ENCODE measurements around the gene IRX5. TPM values are rescaled to one million over a fixed set of nuclear protein-coding genes. Genes with fewer than 3 reads are reported as not detected.

Gene IRX5
- total and polyA plus RNA-seq, 2 of the 4 experiments (the other 2 are of a cell fraction) = not detected

DNA sequence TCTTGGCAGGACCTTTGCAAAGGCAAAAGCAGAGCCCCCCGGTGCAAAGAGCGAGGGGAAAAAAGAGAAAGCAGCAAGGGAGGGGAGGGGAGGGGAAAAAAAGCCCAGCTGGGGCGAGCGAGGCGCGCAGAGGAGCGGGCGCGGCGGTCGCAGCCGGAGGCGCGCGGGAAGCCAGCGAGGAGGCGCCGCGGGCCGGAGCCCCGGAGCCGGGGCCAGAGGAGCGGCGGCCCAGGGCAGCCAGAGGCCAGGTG lies 129 bp downstream of the IRX5 start:
- no peak for DNase-seq
- no peak overlapping the region for H3K18ac ChIP-seq (ENCODE audit: low read depth, low read length)
- H3K9me3 ChIP-seq (ENCODE audit: control insufficient read depth, insufficient read depth, low read length) = peaks cover 11% of the 10 kb centered on the region; the same call in 1 of the 2 replicates
- WGBS, 2 experiments (ENCODE audit: extremely low coverage in 2 of 2, insufficient read length in 1 of 2) = 0% methylated on average over 2 of the region's 24 CpGs; no CpG with 5 or more reads in 1 of the 2 experiments
- H3K27ac ChIP-seq (ENCODE audit: insufficient read depth, low read length) = no peak overlapping the region
- no peak overlapping the region for H3K56ac ChIP-seq (ENCODE audit: extremely low read depth, insufficient read depth, low read length)
- no peaks in the 10 kb centered on the region for H4K20me1 ChIP-seq (ENCODE audit: insufficient read depth, low read length)
- CTCF ChIA-PET = interaction anchor here (0.6 kb wide), 1 partner anchor 60 kb away, joined by 3 read pairs; no protein-coding TSS in a partner anchor
- H2AK9ac ChIP-seq (replicated peaks; ENCODE audit: low read depth, low read length, poor library complexity) = no peak overlapping the region
- no peak overlapping the region for H3K14ac ChIP-seq (replicated peaks; ENCODE audit: low read depth, low read length)
- no TSS peak for BruUV-seq (replicated peaks)
- no peak overlapping the region for H3K4ac ChIP-seq (ENCODE audit: low read depth, low read length)
- peak overlapping the region; percentile 64 for H3K4me2 ChIP-seq (ENCODE audit: low read depth, low read length)
- H4K5ac ChIP-seq (ENCODE audit: low read depth, low read length) = no peak overlapping the region
- no peaks in the 10 kb centered on the region for H3K4me1 ChIP-seq (ENCODE audit: control insufficient read depth, insufficient read depth, low read length)
- no peak overlapping the region for H3K23ac ChIP-seq (ENCODE audit: low read depth, low read length)
- in situ Hi-C loops (cut with MboI; ENCODE audit: low sequenced_read_pairs) = loop anchor here (25.0 kb wide), 3 partner anchors 643 to 1168 kb away; partner anchors contain the start of gene IRX3
- no peak overlapping the region for H2AK5ac ChIP-seq (ENCODE audit: low read depth, low read length)
- no peaks in the 10 kb centered on the region for H3K79me1 ChIP-seq (ENCODE audit: low read depth in 1 of 2, low read length in 2 of 2)
- H3K4me3 ChIP-seq (ENCODE audit: insufficient read depth, low read depth, low read length) = peak overlapping the region; percentile 61
- H3K9me1 ChIP-seq (ENCODE audit: insufficient read depth, low read length) = no peaks in the 10 kb centered on the region
- TF ChIP-seq MAFK (IDR thresholded peaks at IDR 0.05; ENCODE audit: low read depth, low read length) (no peak), BHLHE40 (IDR thresholded peaks at IDR 0.05; ENCODE audit: low read depth, low read length) (no peak), SMC3 (IDR thresholded peaks at IDR 0.05; ENCODE audit: low read depth, low read length) (no peak), MAZ (IDR thresholded peaks at IDR 0.05; ENCODE audit: borderline replicate concordance, low read depth, low read length) (no peak), MXI1 (IDR thresholded peaks at IDR 0.05; ENCODE audit: borderline replicate concordance, low read depth, low read length) (no peak), POLR2A (IDR thresholded peaks at IDR 0.05; ENCODE audit: low read depth, low read length) (no peak), RFX5 (IDR thresholded peaks at IDR 0.05; ENCODE audit: low read depth, low read length) (no peak)
- no peak; the same call in 1 of the 2 replicates for ATAC-seq (ENCODE audit: low read depth)
- dilution Hi-C loops (cut with HindIII; ENCODE audit: low sequenced_read_pairs, unreplicated experiment) = no loop called here
- POLR2A ChIA-PET (ENCODE audit: unreplicated experiment) = no interaction called here
- no peaks in the 10 kb centered on the region for H3K36me3 ChIP-seq (ENCODE audit: control insufficient read depth, insufficient read depth, low read length)
- no peak overlapping the region for H3K9ac ChIP-seq (ENCODE audit: low read depth, low read length)
- H2BK20ac ChIP-seq (ENCODE audit: low read depth, low read length) = no peak overlapping the region
- no peak overlapping the region for H2BK15ac ChIP-seq (ENCODE audit: low read depth, low read length)
- intact Hi-C loops (cut with micrococcal nuclease) = loop anchor here (10.0 kb wide), 1 partner anchor 646 kb away; the partner anchor contains the start of gene IRX3
- peaks cover 51% of the 10 kb centered on the region for H3K27me3 ChIP-seq (ENCODE audit: control insufficient read depth, insufficient read depth, low read length)
- H4K91ac ChIP-seq (ENCODE audit: insufficient read depth, low read depth, low read length) = no peak overlapping the region
- no peak overlapping the region for H2BK120ac ChIP-seq (ENCODE audit: low read depth, low read length)
- no peak overlapping the region for H2BK5ac ChIP-seq (ENCODE audit: low read depth, low read length, poor library complexity, severe bottlenecking)
- H2AFZ ChIP-seq (replicated peaks; ENCODE audit: low read length, poor library complexity) = peak overlapping the region; percentile 85
- H4K8ac ChIP-seq (ENCODE audit: low read depth in 2 of 2, low read length in 2 of 2) = no peak overlapping the region

All from IMR-90 (cell line).